Stimulated activated CD4-positive, alpha-beta T cell treated with anti-CD3 and anti-CD28 coated beads, Interleukin-4, amount 100 ng/mL, for 24 hours (primary cell): ENCODE results near the gene TPX2.
"Not testable (repeated sequence)": the region's sequence is repeated elsewhere in the genome, so short reads cannot be mapped to it uniquely, and the experiment has no call there.

Source experiments
- DNase-seq: peaks from one replicate; pipeline ENCODE4 v3.0.0-alpha.2; 2020

Gene TPX2

DNA sequence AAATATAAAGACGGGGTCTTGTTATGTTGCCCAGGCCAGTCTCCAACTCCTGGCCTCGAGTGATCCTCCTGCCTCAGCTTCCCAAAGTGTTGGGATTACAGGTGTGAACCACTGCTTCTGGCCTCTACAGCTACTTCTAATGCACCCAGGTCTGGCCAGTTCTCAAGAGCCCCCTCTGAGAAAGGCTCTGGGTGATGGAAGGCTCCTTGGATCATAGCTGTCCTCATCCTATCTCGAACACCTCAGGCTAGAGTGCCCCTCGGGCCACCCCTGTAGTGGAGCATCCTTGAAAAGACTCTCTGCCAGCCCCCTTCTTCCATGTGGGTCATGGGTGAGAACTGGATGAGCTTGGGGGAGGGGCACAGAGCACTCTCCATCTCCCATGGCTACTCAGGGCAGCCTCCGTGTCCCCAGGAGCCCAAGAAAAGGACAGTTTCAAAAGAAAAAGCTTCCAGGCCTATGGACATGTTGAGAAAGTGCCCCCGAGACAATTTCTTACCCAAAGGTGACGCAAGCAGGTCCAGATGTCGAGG lies 79.4 kb downstream of the TPX2 start:
- DNase-seq: no peak

DNA sequence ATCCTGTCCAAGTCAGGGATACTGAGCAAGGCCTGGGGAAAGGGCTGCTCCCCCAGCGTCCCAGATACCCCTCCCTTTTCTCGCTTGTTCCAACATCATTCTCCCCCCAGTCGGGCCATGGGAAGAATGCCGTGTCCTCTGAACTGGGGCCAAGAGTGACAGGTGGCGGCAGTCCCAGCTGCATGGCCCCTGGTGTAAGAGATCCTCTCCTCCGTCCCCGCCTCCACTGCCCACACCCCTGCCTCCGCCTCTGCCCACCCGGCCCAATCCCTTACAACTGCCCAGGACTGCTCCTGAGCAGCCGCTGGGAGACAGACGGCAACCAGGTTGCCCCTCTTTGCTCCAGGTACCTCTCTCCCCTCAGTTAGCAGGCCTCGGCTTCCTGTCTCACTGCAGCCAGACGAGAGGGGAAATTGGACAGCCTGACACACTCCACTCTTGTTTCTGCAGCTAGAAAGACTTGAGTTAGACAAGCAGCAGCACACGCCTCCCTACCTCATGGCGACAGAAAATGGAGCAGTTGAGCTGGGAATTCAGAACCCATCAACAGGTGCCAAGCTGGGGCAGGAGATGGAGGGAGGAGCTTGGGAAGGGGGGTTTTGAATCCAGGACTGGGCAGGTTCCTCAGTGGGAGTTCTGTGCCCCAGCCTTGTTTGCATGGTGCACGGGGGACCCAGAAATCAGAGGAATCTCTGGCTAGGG lies 80.1 kb downstream of the TPX2 start, which contains the start of gene MYLK2:
MYLK2 (plus strand) TSS at position 274 of the 702 bp plus-strand sequence; CDS start at position 499, 225 bp downstream.
- no peak for DNase-seq

DNA sequence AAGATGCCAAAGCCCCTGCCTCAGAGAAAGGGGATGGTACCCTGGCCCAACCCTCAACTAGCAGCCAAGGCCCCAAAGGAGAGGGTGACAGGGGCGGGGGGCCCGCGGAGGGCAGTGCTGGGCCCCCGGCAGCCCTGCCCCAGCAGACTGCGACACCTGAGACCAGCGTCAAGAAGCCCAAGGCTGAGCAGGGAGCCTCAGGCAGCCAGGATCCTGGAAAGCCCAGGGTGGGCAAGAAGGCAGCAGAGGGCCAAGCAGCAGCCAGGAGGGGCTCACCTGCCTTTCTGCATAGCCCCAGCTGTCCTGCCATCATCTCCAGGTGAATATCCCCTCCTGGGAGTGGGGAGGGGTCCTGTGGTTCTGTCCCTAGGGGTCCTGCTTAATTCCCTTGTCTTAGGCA lies 81.1 kb downstream of the TPX2 start:
- no peak for DNase-seq

DNA sequence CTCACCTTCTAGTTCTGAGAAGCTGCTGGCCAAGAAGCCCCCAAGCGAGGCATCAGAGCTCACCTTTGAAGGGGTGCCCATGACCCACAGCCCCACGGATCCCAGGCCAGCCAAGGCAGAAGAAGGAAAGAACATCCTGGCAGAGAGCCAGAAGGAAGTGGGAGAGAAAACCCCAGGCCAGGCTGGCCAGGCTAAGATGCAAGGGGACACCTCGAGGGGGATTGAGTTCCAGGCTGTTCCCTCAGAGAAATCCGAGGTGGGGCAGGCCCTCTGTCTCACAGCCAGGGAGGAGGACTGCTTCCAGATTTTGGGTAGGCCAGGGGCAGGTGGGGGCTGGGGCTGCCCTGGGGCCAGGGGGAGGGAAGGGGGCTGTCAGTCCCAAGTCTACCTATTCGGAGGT lies 82.3 kb downstream of the TPX2 start:
- no peak for DNase-seq

DNA sequence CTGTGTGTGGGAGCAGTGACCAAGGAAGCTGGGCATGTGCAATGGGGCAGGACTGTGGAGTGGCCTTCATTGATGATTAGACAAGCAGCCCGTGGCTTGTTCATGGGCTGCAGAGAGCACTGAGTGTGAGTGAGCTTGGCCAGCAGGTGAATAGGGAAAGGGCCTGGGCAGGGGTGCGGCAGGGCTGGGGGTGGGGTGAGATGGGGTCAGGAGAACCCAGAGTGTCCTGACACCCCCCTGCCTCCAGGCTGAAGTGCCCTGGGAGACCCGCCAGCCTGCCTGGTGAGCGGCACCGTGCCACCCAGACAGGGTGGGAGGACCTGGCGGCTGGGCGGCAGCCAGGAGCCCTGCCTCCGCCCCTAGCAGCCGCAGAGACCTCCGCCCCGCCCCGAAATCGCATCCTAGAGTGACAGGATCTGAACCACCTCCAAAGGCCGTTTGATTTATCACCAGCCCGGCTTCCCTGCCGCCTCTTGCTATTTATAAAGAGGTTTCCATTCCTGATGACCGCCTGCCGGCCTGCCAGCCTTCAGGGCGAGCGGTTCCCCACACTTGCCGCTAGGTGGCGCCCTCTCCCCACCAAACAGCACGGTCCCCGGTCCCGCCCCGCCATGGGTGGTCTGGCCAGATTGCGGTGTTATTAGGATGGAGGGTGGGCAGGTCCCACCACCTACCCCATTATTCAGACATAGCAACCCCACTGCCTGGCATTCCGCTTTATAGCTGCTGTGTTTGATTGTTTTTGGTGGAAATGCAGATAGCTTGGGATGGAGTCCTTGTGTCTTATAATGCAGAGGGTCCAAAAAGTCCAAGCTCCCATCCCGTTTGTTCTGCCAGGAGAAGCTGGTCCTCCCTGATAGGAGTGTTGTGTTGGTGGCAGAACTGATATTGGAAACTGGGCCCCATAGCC lies 83.6 kb downstream of the TPX2 start:
- peak; percentile 77 for DNase-seq

DNA sequence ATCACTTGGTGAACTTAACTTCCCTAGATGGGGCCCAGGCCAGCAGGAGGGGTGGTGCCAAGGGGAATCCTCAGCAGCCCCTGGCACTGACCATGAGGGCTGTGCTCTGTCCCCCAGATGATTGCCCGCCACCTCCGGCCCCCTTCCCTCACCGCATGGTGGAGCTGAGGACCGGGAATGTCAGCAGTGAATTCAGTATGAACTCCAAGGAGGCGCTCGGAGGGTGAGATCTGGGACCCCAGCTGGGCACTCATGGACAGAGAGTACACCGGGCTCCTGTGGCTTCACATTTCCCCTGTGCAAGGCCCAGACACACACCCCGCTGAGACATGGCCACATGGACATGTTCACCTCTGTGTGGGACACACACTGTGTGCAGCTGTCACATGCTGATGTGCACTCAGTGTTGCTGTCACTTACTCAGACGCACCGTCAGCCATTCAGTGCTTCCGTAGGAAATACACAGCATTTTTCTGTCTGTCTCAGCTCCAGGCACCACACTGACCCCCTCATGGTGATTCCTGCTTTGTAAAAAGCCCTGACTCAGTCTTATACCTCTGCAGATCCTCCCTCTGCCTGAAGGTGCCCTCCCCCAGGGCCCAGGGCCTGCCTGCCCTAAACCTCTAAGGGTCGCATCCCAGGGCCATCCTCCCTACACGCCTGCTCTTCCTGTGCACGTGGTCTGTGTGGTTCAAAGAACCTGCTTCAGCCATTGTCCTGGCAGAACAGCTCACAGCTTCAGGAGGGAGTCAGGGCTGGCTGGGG lies 84.5 kb downstream of the TPX2 start:
- DNase-seq: no peak

DNA sequence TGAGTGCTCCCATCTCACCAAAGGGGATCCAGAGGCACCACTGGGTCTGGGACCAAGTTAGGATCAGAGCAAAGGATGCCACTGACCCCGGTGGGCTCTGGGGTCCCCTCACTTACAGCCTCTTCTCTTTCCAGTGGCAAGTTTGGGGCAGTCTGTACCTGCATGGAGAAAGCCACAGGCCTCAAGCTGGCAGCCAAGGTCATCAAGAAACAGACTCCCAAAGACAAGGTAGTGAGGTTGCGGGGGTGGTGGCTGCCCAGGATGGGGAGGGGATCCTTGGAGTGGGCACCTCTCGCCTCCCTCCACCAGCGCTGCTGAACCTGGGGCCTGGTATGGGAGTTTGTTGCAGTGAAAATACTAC lies 85.0 kb downstream of the TPX2 start:
- no peak for DNase-seq

DNA sequence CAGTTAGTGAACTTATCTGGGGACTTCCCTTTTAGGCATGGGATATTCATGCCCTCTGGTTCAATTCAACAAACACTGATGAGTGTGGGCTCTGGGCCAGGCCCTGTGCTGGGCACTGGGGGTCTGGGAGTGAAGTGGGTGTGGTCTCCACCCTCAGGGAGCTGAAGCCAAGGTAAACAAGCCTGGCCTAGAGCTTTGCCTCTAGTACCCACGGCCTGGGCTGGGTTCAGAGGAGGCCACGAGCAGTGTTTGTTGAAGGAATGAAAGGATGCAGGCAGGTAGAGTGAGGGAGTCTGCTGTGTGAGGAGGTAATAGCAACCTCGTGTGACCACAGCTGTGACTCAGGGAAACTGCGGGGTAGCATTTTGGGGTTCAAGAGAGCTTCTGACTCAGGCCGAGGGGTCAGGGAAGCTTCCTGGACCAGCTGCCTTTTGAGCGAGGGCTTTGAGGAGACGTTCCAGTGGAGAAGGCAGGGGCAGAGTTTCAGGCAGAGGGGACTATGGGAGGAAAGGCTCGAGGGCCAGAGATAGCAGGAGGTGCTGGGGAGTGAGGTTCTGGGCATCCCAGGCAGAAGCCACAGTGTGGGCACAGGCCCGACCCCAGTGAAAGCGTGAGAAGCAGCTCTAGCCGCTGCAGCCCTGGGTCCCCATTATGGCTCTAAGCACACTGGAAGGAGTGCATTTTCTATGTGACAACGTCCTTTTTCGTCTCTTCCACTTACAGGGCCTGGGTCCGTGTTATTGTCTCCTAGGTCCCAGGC lies 85.6 kb downstream of the TPX2 start:
- DNase-seq: no peak

DNA sequence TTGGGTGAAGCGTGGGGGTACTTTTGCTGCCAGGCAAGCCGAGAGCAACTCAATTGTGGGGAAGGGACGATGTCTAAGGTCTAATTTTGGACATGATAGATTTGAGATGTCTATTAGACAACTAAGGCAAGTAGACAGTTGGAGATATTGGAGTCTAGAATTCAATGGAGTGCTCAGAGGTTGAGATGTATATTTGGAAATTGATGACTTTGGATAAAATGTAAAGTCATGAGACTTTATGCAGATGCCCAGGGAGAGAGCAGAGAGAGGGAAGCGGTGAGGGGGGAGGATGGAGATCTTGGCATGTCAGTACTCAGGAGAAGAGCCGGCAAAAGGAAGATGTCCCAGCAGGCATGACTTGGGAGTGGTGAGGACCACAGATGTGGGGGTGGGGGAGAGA lies 87.0 kb downstream of the TPX2 start:
- DNase-seq: no peak

DNA sequence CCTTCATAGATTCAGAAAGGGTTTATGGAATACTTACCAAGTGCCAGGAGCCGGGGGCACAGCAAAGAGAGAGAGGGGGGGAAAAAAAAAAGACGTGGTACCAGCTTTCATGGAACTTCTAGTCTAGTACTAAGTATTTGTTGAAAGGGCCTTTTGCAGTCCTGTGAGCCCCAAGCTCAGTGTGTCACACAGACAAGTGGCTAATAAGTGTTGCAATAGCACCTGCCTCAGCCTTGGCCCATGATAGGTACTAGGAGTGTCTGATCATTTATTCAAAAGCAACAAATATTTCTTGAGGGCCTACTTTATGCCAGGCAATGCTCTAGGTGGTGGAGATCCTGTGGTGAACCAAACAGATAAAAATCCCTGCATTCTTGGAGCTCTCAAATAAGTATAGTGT lies 88.0 kb downstream of the TPX2 start:
- no peak for DNase-seq

DNA sequence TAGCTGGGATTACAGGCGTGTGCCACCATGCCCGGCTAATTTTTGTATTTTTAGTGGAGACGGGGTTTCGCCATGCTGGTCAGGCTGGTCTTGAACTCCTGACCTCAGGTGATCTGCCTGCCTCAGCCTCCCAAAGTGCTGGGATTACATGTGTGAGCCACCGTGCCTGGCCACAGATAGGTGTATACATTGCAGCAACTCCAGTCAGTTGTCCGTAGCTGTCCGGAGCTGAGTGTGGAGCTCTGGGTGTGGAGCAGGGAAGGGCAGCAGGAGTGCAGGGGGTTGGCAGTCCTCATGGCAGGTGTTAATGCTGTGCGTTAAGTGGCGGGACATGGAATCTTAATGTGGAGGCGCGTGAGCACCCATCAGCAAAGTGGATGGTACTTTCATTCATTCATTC lies 88.9 kb downstream of the TPX2 start:
- not testable (repeated sequence) for DNase-seq

DNA sequence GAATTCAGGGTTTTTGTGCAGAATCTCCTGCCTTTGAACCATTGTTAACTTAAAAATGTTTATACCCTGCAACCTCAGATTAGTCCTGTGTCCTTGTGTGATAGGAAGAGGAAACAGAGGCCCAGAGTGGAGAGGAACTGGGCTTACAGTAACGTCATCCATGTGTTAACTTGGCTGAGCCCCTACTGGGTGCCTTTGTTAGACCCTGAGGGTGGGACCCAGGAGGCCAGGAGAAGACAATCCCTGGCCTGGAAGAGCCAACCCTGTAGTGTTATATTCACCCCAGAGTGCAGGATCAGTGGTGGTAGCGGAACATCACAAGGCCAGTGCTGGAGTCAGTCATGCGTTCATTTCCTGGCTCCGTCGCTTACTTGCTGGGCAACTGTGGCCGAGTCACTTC lies 90.6 kb downstream of the TPX2 start:
- DNase-seq: no peak

DNA sequence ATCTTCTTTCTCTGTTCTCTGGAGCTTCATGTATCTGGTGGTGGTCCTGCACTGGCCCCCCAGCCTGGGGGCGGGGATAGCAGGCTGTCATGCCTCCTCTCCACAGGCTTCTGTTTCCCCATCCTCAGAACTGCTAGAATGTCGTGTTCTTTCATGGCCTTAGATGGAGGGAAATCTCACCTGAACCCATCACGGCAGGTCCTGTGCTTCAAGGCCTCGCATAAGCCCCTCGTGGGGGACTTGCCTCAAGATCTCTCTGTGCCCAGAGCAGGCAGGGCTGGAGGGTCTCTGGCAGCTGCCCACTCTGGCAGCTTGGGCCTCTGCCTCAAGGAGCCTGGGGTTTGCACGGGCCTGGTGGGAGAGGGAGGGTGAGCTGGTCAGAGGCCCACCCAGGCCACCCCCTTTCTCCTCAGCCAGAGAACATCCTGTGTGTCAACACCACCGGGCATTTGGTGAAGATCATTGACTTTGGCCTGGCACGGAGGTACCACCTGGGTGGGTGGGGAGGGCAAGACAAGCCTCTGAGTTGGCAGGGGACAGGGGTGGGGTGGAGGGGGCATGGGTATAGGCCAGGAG lies 91.4 kb downstream of the TPX2 start:
- no peak for DNase-seq

DNA sequence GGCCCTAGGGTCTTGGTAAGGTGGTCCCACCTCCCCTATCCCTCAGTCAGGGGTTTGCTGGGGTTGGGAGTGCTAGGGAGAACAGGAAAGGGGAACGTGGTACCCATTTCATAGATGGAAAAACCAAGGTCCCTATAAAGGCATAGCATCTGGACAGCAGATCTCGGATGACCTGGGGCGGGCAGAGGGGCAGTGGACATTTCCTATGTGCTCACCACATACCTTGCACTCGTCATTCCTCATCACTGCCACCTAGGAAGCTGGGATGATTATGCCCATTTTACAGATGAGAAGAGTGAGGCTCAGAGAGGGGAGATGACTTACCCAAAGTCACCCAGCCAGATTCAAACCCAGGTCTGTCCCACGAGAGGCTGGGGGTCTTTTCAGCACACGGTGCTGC lies 92.1 kb downstream of the TPX2 start:
- no peak for DNase-seq

DNA sequence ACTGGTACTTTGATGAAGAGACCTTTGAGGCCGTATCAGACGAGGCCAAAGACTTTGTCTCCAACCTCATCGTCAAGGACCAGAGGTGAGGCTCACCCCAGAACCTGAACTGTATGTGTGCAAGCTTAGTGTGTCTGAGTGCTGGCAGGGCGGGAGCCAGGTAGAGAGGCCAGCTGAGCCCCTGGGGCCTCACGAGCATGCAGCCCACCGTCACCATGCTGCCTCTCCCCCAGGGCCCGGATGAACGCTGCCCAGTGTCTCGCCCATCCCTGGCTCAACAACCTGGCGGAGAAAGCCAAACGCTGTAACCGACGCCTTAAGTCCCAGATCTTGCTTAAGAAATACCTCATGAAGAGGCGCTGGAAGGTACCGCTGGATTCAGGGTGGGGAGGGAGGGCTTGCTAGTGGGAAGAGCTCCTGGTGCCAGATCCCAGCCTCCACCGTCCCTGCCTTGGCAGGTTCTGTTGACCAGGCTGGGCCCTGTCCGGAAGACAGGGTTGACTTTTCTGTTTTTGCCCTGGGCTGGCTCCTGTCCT lies 92.7 kb downstream of the TPX2 start:
- DNase-seq: no peak

DNA sequence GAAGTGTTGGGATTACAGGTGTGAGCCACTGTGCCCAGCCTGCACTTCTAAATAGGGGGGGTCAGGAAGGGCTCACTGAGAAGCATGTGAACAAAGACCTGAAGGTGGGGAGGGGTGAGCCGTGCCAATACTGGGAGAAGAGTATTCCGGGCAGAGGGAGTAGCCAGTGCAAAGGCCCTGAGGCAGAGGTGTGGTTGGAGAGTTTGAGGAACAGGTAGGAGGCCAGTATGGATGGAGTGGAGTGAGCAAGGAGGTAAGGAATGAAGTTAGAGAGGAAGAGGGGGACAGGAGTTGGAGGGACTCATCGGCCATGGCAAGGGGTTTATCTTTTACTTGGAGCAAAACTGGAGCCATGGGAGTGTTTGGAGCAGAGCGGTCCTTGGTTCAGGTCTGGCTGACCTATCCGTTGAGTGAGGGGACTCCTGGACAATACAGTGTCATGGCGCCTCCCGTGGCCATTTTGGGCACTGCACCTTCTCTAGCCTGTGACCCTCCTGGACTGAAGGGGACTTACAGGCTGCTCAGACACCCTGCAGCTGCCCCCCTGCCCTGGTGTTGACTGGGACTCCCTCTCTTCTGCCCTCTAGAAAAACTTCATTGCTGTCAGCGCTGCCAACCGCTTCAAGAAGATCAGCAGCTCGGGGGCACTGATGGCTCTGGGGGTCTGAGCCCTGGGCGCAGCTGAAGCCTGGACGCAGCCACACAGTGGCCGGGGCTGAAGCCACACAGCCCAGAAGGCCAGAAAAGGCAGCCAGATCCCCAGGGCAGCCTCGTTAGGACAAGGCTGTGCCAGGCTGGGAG lies 94.2 kb downstream of the TPX2 start:
- peak; percentile 63 for DNase-seq

DNA sequence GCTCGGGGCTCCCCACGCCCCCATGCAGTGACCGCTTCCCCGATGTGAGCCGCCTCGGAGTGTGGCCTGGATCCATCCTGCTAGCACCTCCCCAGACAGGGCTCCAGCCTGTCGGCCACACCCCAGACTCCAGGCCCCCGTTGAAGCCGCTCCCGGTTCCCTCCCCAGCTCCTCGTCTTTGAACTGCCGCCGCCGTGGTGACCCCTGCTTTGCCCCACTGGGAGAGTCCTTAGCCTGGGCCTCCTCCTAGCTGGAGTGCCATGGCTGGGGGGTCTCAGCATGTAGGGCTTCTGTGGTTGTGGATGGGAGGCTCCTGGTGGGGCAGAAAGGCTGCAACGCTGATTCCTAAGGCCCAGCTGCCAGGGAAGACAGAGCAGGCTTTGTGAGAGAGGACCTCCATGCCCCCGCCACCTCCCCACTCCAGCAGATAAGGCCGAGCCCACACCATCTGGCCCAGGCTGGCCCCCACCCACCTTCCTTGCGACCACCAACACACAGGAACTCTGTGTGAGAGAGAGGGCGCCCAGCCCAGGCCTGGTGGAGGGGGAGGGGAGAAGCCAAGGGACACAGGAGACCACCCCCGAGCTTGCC lies 94.9 kb downstream of the TPX2 start:
- no peak for DNase-seq

DNA sequence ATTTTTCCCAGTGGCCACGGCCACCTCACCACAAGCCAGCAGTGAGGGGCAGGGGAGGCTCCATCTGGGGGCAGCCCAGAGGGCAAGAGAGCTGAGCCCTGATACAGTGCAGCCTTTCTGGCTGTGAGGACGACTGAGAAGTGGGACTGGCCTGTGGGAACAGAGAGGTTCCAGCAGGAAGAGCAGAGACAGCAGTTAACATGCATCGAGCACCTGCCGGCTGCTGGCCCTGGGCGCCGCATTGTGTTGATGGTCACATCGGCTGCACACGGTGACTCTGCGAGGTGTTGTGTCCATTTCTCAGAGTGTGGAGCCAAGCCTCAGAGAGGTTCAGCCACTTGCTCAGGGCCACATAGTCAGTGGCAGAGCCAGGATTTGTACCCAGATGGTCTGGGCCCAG lies 96.5 kb downstream of the TPX2 start:
- DNase-seq: no peak

DNA sequence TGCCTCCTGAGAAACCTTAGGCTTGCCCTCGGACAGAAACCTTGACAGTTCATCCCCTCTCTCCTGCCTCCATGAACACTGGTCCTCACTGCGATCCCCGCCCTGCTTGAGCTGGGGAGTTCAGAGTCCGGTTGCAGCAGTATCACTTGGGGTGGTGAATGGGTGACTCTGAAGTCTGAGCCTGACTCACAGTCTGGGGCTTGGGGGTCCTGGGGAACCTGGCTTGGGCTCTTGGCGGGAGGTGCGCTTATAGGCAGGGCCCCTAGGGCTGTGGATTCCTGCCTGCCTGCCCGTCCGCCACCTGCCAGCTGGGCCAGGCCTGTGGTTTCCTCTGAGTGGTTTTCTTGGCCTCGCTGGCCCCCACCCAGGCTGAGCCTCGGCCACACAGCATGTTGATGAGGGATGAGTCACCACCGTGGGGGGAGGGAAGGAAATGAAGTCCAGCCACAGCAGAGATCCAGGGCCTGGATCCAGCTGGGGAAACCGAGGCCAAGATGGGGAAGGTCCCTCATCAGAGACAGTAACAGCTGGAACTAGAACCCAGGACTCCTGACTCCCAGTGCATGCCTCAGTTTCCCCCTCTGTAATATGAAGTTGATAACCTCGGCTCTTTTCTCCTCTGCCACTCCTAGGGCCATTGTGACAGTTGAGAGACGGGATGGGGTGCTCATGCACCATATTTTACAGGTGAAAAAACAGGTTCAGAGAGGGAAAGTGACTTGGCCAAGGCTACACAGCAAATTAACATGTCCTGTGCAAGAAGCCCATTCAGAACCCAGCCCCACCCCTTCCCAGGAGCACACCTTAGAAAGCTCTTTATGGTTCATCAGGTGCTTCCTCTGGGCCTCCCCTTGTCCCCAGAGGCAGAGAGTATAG lies 97.1 kb downstream of the TPX2 start:
- no peak for DNase-seq
